Mammary microvascular endothelial cell (primary cell): ENCODE measurements around the gene SLC17A9. TPM values are rescaled to one million over a fixed set of nuclear protein-coding genes. Genes with fewer than 3 reads are reported as not detected.

Experiments used
- total RNA-seq: library from RNA; depleted of rRNA; stranded (reverse); fragments of >200 nt; gene quantifications from 2 replicates; pipeline ENCODE4 v1.2.3, GENCODE V29; 2015

Gene SLC17A9, protein sequence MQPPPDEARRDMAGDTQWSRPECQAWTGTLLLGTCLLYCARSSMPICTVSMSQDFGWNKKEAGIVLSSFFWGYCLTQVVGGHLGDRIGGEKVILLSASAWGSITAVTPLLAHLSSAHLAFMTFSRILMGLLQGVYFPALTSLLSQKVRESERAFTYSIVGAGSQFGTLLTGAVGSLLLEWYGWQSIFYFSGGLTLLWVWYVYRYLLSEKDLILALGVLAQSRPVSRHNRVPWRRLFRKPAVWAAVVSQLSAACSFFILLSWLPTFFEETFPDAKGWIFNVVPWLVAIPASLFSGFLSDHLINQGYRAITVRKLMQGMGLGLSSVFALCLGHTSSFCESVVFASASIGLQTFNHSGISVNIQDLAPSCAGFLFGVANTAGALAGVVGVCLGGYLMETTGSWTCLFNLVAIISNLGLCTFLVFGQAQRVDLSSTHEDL
- total RNA-seq, result 12.0 and 13.1 TPM in 2 replicates

DNA sequence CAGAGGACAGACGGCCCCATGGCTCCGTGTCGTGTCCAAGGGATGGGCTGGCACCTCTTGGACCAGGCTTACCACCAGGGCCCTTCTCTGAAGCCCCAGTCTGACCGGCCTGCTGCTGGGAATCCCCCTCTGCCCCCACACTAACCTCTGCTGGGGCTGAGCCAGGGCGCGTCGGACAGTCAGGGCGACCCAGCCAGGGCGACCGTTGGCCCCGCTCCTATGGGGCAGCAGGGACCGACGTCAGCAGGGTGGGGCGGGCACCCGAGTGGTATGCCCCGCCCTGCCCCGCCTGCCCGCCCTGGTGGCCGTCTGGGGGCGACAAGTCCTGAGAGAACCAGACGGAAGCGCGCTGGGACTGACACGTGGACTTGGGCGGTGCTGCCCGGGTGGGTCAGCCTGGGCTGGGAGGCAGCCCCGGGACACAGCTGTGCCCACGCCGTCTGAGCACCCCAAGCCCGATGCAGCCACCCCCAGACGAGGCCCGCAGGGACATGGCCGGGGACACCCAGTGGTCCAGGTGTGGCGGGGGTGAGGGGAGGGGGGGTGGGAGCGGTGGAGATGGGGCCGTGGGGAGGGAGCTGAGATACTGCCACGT lies at the start of gene SLC17A9:
SLC17A9 (plus strand) TSS at position 337 of the 595 bp plus-strand sequence; CDS start at position 459, 122 bp downstream.

DNA sequence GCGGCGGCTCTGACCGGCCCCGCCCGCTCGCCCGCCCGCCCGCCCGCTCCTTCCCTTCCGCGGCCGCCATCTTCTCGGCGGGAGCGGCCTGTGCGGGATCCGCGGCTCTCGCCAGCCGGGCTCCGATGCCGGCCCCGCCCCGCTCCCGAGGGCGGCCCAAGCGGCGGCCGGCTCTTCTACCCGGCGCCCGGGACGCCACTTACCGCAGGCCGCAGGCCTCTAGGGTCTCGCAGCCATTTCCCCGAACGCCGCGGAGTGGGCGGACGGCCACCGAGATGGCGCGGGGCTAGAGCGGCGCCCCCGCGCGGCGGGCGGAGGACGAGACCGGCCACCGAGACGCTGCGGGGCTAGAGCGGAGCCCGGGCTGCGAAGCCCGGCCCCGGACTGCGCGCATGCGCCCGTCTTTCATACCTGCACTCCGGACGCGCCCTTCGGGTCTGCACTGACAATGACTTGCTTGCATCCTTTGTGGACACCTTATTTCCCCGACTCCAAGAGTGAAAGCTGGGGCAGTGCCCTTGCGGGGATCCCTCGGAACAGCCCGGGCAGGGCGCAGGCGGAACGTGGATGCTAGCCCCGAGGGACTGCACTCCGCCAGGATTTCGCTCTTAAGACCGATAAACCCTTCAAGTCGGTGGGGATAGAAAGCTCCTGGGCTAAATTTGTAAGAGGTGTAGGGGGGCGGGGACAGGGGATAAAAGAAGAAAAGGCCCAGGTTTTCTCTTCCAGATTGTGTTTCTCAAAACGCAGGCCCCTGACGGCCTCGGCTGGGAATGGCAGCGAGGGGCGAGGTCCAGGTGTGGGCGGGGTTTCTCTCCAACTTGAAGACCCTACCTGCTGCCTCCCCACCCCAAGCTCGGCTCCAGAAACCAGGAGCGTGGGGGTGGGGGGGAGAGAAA lies 26.0 kb upstream of the SLC17A9 start, which contains the start of gene DIDO1:
DIDO1 (minus strand) TSS at position 277 of the 899 bp plus-strand sequence.

DNA sequence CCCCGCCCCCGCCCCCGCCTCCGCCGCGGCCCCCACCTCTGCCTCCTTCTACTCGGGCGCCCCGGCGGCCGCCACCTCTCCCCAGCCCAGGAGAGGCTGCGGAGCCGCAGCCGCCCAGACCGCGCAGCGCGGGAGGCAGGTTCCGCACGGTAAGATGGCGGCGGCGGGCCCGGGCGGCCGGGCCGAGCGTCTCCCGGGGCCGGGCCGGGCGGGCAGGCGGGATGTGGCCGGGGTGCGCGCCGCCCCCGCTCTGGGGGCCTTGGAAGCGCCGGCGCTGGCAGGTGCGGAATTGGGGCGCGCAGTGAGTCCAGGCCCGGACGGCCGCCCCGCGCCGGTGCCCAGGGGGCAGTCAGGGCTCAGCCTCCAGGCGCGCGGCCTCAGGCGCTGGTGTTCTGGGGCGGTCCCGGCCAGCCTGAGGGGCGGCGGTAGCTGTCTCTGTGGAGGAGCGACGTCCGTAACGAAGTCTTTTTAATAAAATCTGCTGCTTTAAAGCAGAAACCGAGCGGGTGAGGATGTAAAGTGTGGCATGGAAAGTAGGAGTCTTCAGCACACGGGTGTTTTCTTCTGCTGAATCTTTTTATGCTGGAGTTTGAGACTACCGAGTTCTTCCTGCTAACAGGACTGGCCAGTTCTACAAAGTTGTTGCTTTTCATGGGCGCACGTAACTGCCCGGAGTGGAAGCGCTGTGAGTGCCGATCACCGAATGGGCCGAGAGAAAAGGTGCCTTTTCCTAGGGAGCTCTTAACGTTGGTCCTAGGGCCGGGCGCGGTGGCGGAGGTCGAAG lies 14.2 kb upstream of the SLC17A9 start, which contains the start of gene GID8:
GID8 (plus strand) TSS at position 43 of the 784 bp plus-strand sequence. CDS start 3,356 bp downstream, outside the sequence.

DNA sequence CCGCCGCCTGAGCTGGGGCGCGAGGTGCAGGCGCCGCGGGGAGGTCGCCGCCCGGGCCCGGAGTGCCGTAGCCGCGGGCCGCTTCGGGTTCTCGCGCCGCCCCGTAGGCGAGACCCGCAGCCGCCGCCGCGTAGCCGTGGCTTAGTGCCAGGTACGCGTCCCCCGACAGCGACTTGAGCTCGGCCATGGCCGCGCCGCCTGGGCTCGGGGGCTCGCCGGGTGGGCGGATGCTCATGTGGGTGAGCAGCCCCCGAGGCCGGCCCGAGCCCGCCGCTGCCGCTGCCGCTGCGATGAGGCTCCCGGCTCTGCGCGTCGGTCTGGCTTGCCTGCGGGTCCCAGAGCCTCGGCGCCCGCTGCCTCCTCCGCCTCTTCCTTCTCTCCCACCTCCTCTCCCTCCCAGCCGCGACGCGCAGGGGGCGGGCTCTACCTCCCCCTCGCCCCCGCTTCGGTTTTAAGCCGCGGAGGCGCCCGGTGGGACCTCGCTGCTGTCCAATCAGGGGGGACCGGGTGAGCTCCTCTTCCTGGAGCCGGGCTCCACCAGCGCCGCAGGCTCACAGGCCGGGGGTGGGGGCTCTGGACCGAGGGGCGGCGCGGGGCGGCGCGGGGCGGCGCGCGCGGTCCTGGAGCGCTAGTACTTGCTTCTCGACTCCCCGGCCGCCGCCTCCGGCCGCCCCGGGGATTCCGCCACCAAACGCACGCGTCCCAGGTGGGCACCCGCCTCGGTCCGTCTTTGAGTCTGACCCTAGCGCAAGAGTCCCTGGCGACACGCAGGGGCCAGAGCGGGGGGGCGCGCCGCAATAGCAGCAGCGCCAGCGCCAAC lies 54.2 kb downstream of the SLC17A9 start, which contains the start of gene BHLHE23:
BHLHE23 (minus strand) TSS at position 425 of the 820 bp plus-strand sequence; CDS start at position 235, 190 bp downstream.

Other genes with a start within 250 kb of the SLC17A9 start
- 0.15 and 0.27 TPM in 2 replicates for gene NTSR1, start 243.9 kb upstream of the SLC17A9 start, total RNA-seq
- 19.9 TPM in 2 replicates for gene MRGBP, start 156.2 kb upstream of the SLC17A9 start, total RNA-seq
- gene OGFR, start 147.9 kb upstream of the SLC17A9 start, total RNA-seq, result 63.2 and 67.4 TPM in 2 replicates
- gene COL9A3, start 135.7 kb upstream of the SLC17A9 start, total RNA-seq, result 0.79 TPM in 1 of 2 replicates, not detected in the other
- 4.3 and 6.3 TPM in 2 replicates for gene TCFL5, start 90.9 kb upstream of the SLC17A9 start, total RNA-seq
- 31.6 and 31.7 TPM in 2 replicates for gene DIDO1, start 26.2 kb upstream of the SLC17A9 start, total RNA-seq
- 20.7 and 20.8 TPM in 2 replicates for gene GID8, start 14.6 kb upstream of the SLC17A9 start, total RNA-seq
- gene BHLHE23, start 54.3 kb downstream of the SLC17A9 start, total RNA-seq, result not detected in 2 replicates